SU-DHL-6 (cell line): ENCODE results near the gene TNNI3K.

Experiments used
- H2AFZ ChIP-seq: fragments of 200-600 bp; sonication (generic); 2 replicates; pipeline ENCODE4 v1.6.1; 2014; ENCODE audit warnings: low read depth, mild to moderate bottlenecking, moderate library complexity, mixed read lengths, antibody characterized with exemption, low read length; ENCODE audit not compliant: severe bottlenecking
- H3F3A ChIP-seq: fragments of 200-600 bp; shearing (Covaris generic); 2 replicates; pipeline ENCODE4 v1.6.0; 2016; ENCODE audit warnings: antibody characterized with exemption, mild to moderate bottlenecking; ENCODE audit not compliant: insufficient read depth
- H3K27ac ChIP-seq: fragments of 200-600 bp; sonication (generic); 2 replicates; pipeline ENCODE4 v1.5.1; 2016; ENCODE audit warnings: low read depth, mild to moderate bottlenecking, low read length, moderate library complexity, mixed read lengths
- H3K27me3 ChIP-seq: fragments of 200-600 bp; sonication (generic), shearing (Covaris generic); 2 replicates; pipeline ENCODE4 v1.6.0; 2014; ENCODE audit warnings: mild to moderate bottlenecking, low read length
- H3K36me3 ChIP-seq: fragments of 200-600 bp; sonication (generic); 2 replicates; pipeline ENCODE4 v1.6.1; 2014; ENCODE audit warnings: mild to moderate bottlenecking, low read length, mixed read lengths
- H3K4me2 ChIP-seq: fragments of 300-600, 200-600 bp; shearing (Covaris generic), sonication (generic); 2 replicates; pipeline ENCODE4 v1.6.0; 2014; ENCODE audit warnings: low read length, low read depth, mild to moderate bottlenecking; ENCODE audit not compliant: poor library complexity, severe bottlenecking
- H3K4me3 ChIP-seq: fragments of 200-600 bp; sonication (generic); 2 replicates; pipeline ENCODE4 v1.5.1; 2014; ENCODE audit warnings: antibody characterized with exemption, low read length, mild to moderate bottlenecking, mixed read lengths; ENCODE audit not compliant: insufficient read depth, poor library complexity, severe bottlenecking
- H3K79me2 ChIP-seq: fragments of 200-600 bp; sonication (generic); 2 replicates; pipeline ENCODE4 v1.6.1; 2014; ENCODE audit warnings: mild to moderate bottlenecking, low read length, moderate library complexity; ENCODE audit not compliant: insufficient read depth
- H3K9ac ChIP-seq: fragments of 200-600 bp; sonication (generic); 2 replicates; pipeline ENCODE4 v1.7.0; 2014; ENCODE audit warnings: mild to moderate bottlenecking, low read length
- H3K9me2 ChIP-seq: fragments of 200-600 bp; sonication (generic); replicated peaks from 2 replicates; pipeline ENCODE4 v1.6.1; 2014; ENCODE audit warnings: low read length; ENCODE audit not compliant: insufficient read depth
- H3K9me3 ChIP-seq: fragments of 200-600 bp; sonication (generic); 2 replicates; pipeline ENCODE4 v1.6.1; 2014; ENCODE audit warnings: low read length, mixed read lengths; ENCODE audit not compliant: insufficient read depth
- H4K20me1 ChIP-seq: fragments of 200-600 bp; sonication (generic); 2 replicates; pipeline ENCODE4 v1.6.1; 2014; ENCODE audit warnings: low read depth, mild to moderate bottlenecking, antibody characterized with exemption, low read length, moderate library complexity, mixed read lengths
- EZH2phosphoT487 ChIP-seq: fragments of 200-600 bp; sonication (generic), shearing (Covaris generic); conservative IDR thresholded peaks from 2 replicates; pipeline ENCODE4 v1.6.1; 2018; ENCODE audit warnings: mild to moderate bottlenecking, antibody characterized with exemption, low read length, moderate library complexity, mixed read lengths
- TF ChIP-seq, protein P1 (sequence below): fragments of 200-600 bp; sonication (generic); IDR thresholded peaks from one replicate; pipeline ENCODE4 v1.5.1; 2017; ENCODE audit warnings: antibody characterized with exemption, mild to moderate bottlenecking, low read length, moderate library complexity; ENCODE audit not compliant: insufficient read depth, poor library complexity, severe bottlenecking

The TNNI3K gene

DNA sequence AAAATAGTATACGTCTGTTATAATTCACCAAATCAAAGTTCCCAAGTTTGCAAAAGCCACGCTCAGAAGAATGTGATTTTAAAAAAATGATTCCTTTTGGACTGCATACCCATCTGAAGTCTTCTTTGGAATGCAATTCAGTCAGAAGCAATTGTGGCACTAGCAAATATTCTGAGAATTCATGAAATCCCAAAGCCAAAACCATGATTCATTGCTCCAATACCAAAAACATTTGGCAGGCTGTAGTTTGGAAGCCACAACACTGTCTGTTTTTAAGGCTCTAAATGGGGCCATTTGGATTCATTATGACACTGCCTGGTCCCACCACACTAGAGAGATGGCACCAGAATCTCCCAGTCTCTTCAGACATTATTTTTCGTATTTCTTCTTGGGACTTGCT lies 299.1 kb downstream of the TNNI3K start:
- no peaks in the 10 kb centered on the region for H3K79me2 ChIP-seq
- H3K36me3 ChIP-seq, result no peaks in the 10 kb centered on the region
- H3K4me2 ChIP-seq, result no peak overlapping the region
- H3F3A ChIP-seq, result no peaks in the 10 kb centered on the region
- H2AFZ ChIP-seq, result no peak overlapping the region
- TF ChIP-seq EZH2phosphoT487, result no peak
- TF ChIP-seq, protein P1, sequence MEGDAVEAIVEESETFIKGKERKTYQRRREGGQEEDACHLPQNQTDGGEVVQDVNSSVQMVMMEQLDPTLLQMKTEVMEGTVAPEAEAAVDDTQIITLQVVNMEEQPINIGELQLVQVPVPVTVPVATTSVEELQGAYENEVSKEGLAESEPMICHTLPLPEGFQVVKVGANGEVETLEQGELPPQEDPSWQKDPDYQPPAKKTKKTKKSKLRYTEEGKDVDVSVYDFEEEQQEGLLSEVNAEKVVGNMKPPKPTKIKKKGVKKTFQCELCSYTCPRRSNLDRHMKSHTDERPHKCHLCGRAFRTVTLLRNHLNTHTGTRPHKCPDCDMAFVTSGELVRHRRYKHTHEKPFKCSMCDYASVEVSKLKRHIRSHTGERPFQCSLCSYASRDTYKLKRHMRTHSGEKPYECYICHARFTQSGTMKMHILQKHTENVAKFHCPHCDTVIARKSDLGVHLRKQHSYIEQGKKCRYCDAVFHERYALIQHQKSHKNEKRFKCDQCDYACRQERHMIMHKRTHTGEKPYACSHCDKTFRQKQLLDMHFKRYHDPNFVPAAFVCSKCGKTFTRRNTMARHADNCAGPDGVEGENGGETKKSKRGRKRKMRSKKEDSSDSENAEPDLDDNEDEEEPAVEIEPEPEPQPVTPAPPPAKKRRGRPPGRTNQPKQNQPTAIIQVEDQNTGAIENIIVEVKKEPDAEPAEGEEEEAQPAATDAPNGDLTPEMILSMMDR, result no peak
- no peaks in the 10 kb centered on the region for H3K9me3 ChIP-seq
- H3K9ac ChIP-seq, result no peak overlapping the region
- no peaks in the 10 kb centered on the region; the same call in 1 of the 2 replicates for H3K9me2 ChIP-seq
- no peak overlapping the region for H3K27ac ChIP-seq
- H3K27me3 ChIP-seq, result no peaks in the 10 kb centered on the region
- H3K4me3 ChIP-seq, result no peak overlapping the region
- no peaks in the 10 kb centered on the region for H4K20me1 ChIP-seq

DNA sequence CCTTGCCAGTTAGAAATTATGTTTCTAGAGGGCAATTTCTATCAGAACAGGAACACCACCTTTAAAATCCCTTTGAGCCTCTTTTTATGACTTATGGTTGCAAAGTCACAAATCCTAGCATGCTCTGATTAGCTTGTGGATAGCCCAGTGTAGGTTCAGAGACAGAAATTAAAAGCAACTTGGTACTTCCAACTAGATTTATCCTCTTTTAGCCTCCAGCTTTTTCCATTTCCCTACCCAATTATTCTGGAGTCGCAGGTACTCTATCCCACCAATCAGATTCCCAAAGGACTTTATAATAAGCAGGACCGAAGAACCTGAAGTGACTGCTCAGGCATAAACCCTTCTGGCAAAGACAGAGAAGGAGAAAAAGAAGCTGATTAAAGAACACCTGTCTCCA lies 310.6 kb downstream of the TNNI3K start:
- Histone ChIP-seq H3K27ac (no peak overlapping the region), H4K20me1 (no peaks in the 10 kb centered on the region), H2AFZ (no peak overlapping the region), H3K9ac (no peak overlapping the region), H3K4me3 (no peak overlapping the region), H3K36me3 (no peaks in the 10 kb centered on the region), H3K79me2 (no peaks in the 10 kb centered on the region), H3K9me2 (no peaks in the 10 kb centered on the region), H3K4me2 (no peak overlapping the region), H3K9me3 (no peaks in the 10 kb centered on the region), H3K27me3 (no peaks in the 10 kb centered on the region), H3F3A (no peaks in the 10 kb centered on the region)
- TF ChIP-seq, protein P1, result no peak
- no peak for TF ChIP-seq EZH2phosphoT487

DNA sequence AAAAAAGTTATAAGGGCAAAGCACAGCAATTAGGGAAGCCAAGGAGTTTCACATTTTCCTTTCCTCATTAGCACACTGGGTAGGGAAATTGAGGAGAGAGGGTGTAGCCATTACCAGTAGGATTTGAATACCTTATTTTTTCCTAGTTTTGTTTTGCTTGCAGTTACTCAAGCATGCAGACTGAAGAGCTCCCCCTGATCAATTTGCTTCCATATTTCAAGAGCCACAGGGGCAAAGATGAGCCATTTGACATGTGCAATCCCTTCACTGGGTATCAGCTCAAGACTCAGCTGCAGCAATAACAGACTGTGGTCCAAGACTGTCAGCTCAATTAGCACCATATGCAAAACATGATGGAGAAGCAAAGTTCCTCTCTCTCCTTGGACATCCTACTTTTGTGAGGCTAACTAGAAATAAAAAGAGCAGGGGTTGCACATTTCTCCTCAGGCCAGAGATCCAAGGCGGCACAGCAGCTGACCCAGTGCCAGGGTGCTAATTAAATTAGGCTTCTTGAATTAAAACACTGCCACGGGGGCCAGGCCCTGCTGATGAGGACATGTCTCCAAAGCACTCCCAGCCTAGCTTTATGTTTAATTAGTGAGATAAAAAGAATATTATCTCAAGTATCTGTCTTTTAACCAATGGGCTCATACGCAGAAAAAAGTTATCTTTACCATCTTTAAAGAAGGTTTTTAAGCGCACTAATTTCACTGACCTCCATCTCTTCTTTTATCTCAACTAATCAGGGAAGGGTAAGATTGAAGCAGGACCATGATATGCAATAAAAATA lies 314.0 kb downstream of the TNNI3K start:
- H2AFZ ChIP-seq, result no peak overlapping the region
- no peak overlapping the region for H3K4me3 ChIP-seq
- H3K36me3 ChIP-seq, result no peaks in the 10 kb centered on the region
- no peaks in the 10 kb centered on the region for H3F3A ChIP-seq
- no peaks in the 10 kb centered on the region for H3K9me2 ChIP-seq
- no peaks in the 10 kb centered on the region for H3K79me2 ChIP-seq
- no peaks in the 10 kb centered on the region for H3K27me3 ChIP-seq
- H3K9ac ChIP-seq, result no peak overlapping the region
- H3K27ac ChIP-seq, result no peak overlapping the region
- no peaks in the 10 kb centered on the region for H4K20me1 ChIP-seq
- H3K4me2 ChIP-seq, result no peak overlapping the region
- no peaks in the 10 kb centered on the region for H3K9me3 ChIP-seq
- TF ChIP-seq EZH2phosphoT487, result no peak
- TF ChIP-seq, protein P1, result no peak
